Skeletal muscle tissue (tissue), 4 donors: ENCODE data around the gene BPIFA3. TPM values are rescaled to one million over a fixed set of nuclear protein-coding genes. Genes with fewer than 3 reads are reported as not detected.

Experiments used
- H3K27ac ChIP-seq: one replicate; pipeline ENCODE4 v1.7.0; 2013; ENCODE audit warnings: mild to moderate bottlenecking, low read depth, low read length, inconsistent platforms
- H3K27me3 ChIP-seq, 3 donors: one replicate each; pipeline ENCODE4 v1.7.0; 2013; ENCODE audit warnings: low read length in 3 of 3; ENCODE audit not compliant: control insufficient read depth in 3 of 3, insufficient read depth in 3 of 3
- H3K36me3 ChIP-seq, 3 donors: one replicate each; pipeline ENCODE4 v1.7.0; 2013; ENCODE audit warnings: low read length in 3 of 3; ENCODE audit not compliant: control insufficient read depth in 3 of 3, insufficient read depth in 3 of 3
- H3K4me1 ChIP-seq, 3 donors: one replicate each; pipeline ENCODE4 v1.7.0; 2013; ENCODE audit warnings: low read length in 3 of 3, mild to moderate bottlenecking in 3 of 3; ENCODE audit not compliant: control insufficient read depth in 3 of 3, insufficient read depth in 3 of 3
- H3K4me3 ChIP-seq, 3 donors: one replicate each; pipeline ENCODE4 v1.7.0; 2013; ENCODE audit warnings: low read length in 3 of 3
- H3K9ac ChIP-seq, 3 donors: one replicate each; pipeline ENCODE4 v1.7.0; 2013; ENCODE audit warnings: low read length in 3 of 3, mild to moderate bottlenecking in 3 of 3, moderate library complexity in 2 of 3, low read depth in 1 of 3
- H3K9me3 ChIP-seq, 3 donors: one replicate each; pipeline ENCODE4 v1.7.0; 2013; ENCODE audit warnings: low read length in 3 of 3; ENCODE audit not compliant: control insufficient read depth in 3 of 3
- total RNA-seq: library from RNA; depleted of rRNA; stranded (reverse); fragments of >200 nt; gene quantifications from one replicate; pipeline ENCODE4 v1.2.3, GENCODE V29; 2014
- donor health status: Osteomylitis.

Gene BPIFA3
- total RNA-seq = not detected

- Histone ChIP-seq H3K9me3 (no peaks in the 10 kb centered on the region), H3K36me3 (no peaks in the 10 kb centered on the region), H3K27ac (no peak within 1 kb of the TSS), H3K4me3 (no peak within 1 kb of the TSS), H3K27me3 (peaks cover 9 to 31% (median 30%) of the 10 kb centered on the region in 3 donors), H3K4me1 (no peaks in the 10 kb centered on the region), H3K9ac (no peak within 1 kb of the TSS)
These were observed at the start of gene BPIFA3 for GRCh38 chr20:33217052-33217451. Gene BPIFA3, plus strand, starts transcription at chr20:33217352. Its CDS starts 185 bp downstream, at chr20:33217537.

GRCh38 chr20:33167859-33168258 lies 49.3 kb upstream of the BPIFA3 start, which contains the start of gene BPIFA2:
Gene BPIFA2, plus strand, starts transcription at chr20:33168159. Its CDS starts 987 bp downstream, at chr20:33169146.
- Histone ChIP-seq H3K36me3 (no peaks in the 10 kb centered on the region), H3K27me3 (peaks cover 0 to 5% (median 4%) of the 10 kb centered on the region in 3 donors), H3K9ac (no peak within 1 kb of the TSS), H3K27ac (no peak within 1 kb of the TSS), H3K4me1 (peaks cover 0 to 5% (median 3%) of the 10 kb centered on the region in 3 donors), H3K4me3 (no peak within 1 kb of the TSS), H3K9me3 (peaks cover 0 to 2% (median 0%) of the 10 kb centered on the region in 3 donors)

GRCh38 chr20:33169176-33169794 lies 47.9 kb upstream of the BPIFA3 start:
- peaks cover 0 to 5% (median 3%) of the 10 kb centered on the region in 3 donors for H3K4me1 ChIP-seq
- no peak overlapping the region for H3K4me3 ChIP-seq
- H3K9me3 ChIP-seq = peaks cover 0 to 2% (median 0%) of the 10 kb centered on the region in 3 donors
- no peak overlapping the region for H3K9ac ChIP-seq
- H3K27ac ChIP-seq = no peak overlapping the region
- H3K36me3 ChIP-seq = no peaks in the 10 kb centered on the region
- peaks cover 0 to 8% (median 3%) of the 10 kb centered on the region in 3 donors for H3K27me3 ChIP-seq

- no peaks in the 10 kb centered on the region for H3K4me1 ChIP-seq
- H3K9me3 ChIP-seq = peaks cover 0 to 2% (median 0%) of the 10 kb centered on the region in 3 donors
- H3K4me3 ChIP-seq = no peak overlapping the region
- H3K36me3 ChIP-seq = no peaks in the 10 kb centered on the region
- no peak overlapping the region for H3K27ac ChIP-seq
- H3K27me3 ChIP-seq = peaks cover 0 to 4% (median 3%) of the 10 kb centered on the region in 3 donors
- H3K9ac ChIP-seq = no peak overlapping the region
These were observed 44.4 kb upstream of the BPIFA3 start for GRCh38 chr20:33172781-33173180.

- Histone ChIP-seq H3K4me1 (no peaks in the 10 kb centered on the region), H3K9me3 (no peaks in the 10 kb centered on the region), H3K36me3 (no peaks in the 10 kb centered on the region), H3K27ac (no peak overlapping the region), H3K9ac (no peak overlapping the region), H3K4me3 (no peak overlapping the region), H3K27me3 (peaks cover 0 to 4% (median 3%) of the 10 kb centered on the region in 3 donors)
These were observed 42.0 kb upstream of the BPIFA3 start for GRCh38 chr20:33175123-33175522.

- H3K27ac ChIP-seq = no peak overlapping the region
- H3K27me3 ChIP-seq = peaks cover 0 to 4% (median 3%) of the 10 kb centered on the region in 3 donors
- no peaks in the 10 kb centered on the region for H3K4me1 ChIP-seq
- no peaks in the 10 kb centered on the region for H3K36me3 ChIP-seq
- no peak overlapping the region for H3K4me3 ChIP-seq
- H3K9ac ChIP-seq = no peak overlapping the region
- H3K9me3 ChIP-seq = no peaks in the 10 kb centered on the region
These were observed 41.1 kb upstream of the BPIFA3 start for GRCh38 chr20:33176101-33176500.

GRCh38 chr20:33177866-33178265 lies 39.3 kb upstream of the BPIFA3 start:
- no peaks in the 10 kb centered on the region for H3K4me1 ChIP-seq
- no peak overlapping the region for H3K4me3 ChIP-seq
- H3K9ac ChIP-seq = no peak overlapping the region
- no peaks in the 10 kb centered on the region for H3K36me3 ChIP-seq
- H3K27me3 ChIP-seq = peaks cover 0 to 7% (median 3%) of the 10 kb centered on the region in 3 donors
- H3K9me3 ChIP-seq = no peaks in the 10 kb centered on the region
- no peak overlapping the region for H3K27ac ChIP-seq

GRCh38 chr20:33178726-33179125 lies 38.4 kb upstream of the BPIFA3 start:
- peaks cover 0 to 7% (median 3%) of the 10 kb centered on the region in 3 donors for H3K27me3 ChIP-seq
- H3K4me1 ChIP-seq = no peaks in the 10 kb centered on the region
- H3K4me3 ChIP-seq = no peak overlapping the region
- no peaks in the 10 kb centered on the region for H3K36me3 ChIP-seq
- H3K9ac ChIP-seq = no peak overlapping the region
- H3K9me3 ChIP-seq = peaks cover 0 to 4% (median 2%) of the 10 kb centered on the region in 3 donors
- H3K27ac ChIP-seq = no peak overlapping the region

GRCh38 chr20:33180169-33180568 lies 37.0 kb upstream of the BPIFA3 start:
- H3K27ac ChIP-seq = no peak overlapping the region
- H3K27me3 ChIP-seq = peaks cover 0 to 7% (median 0%) of the 10 kb centered on the region in 3 donors
- H3K9ac ChIP-seq = no peak overlapping the region
- peaks cover 0 to 4% (median 2%) of the 10 kb centered on the region in 3 donors for H3K9me3 ChIP-seq
- no peaks in the 10 kb centered on the region for H3K36me3 ChIP-seq
- H3K4me3 ChIP-seq = no peak overlapping the region
- H3K4me1 ChIP-seq = no peaks in the 10 kb centered on the region

- H3K4me1 ChIP-seq = no peaks in the 10 kb centered on the region
- H3K27me3 ChIP-seq = peaks cover 0 to 3% (median 0%) of the 10 kb centered on the region in 3 donors
- H3K9me3 ChIP-seq = peaks cover 0 to 4% (median 2%) of the 10 kb centered on the region in 3 donors
- H3K36me3 ChIP-seq = no peaks in the 10 kb centered on the region
- no peak overlapping the region for H3K27ac ChIP-seq
- H3K4me3 ChIP-seq = no peak overlapping the region
- no peak overlapping the region for H3K9ac ChIP-seq
These were observed 35.6 kb upstream of the BPIFA3 start for GRCh38 chr20:33181482-33182093.
